Measurements from ENCODE around the gene TRPM2.

Gene TRPM2

GRCh38 chr21:44418108-44418875 is 64.9 kb downstream of the TRPM2 start:
- in situ Hi-C loops (cut with HindIII; ENCODE audit: low pct_unique_long_range_greater_than_20kb, low sequenced_read_pairs): no loop called here
- no peak for TF ChIP-seq JUND (IDR thresholded peaks at IDR 0.05; ENCODE audit: low read depth)
- DNase-seq (ENCODE audit: low read depth in 1 of 2, low spot score in 1 of 2): no peak

GRCh38 chr21:44418876-44419230 is 65.4 kb downstream of the TRPM2 start:
- no peak for DNase-seq (ENCODE audit: low read depth in 1 of 2, low spot score in 1 of 2)
- in situ Hi-C loops (cut with HindIII; ENCODE audit: low pct_unique_long_range_greater_than_20kb, low sequenced_read_pairs): no loop called here
- TF ChIP-seq JUND (IDR thresholded peaks at IDR 0.05; ENCODE audit: low read depth): no peak

GRCh38 chr21:44419679-44420078 is 66.3 kb downstream of the TRPM2 start:
- in situ Hi-C loops (cut with HindIII; ENCODE audit: low pct_unique_long_range_greater_than_20kb, low sequenced_read_pairs): no loop called here
- no peak for TF ChIP-seq JUND (IDR thresholded peaks at IDR 0.05; ENCODE audit: low read depth)
- no peak for DNase-seq (ENCODE audit: low read depth in 1 of 2, low spot score in 1 of 2)

- no peak for TF ChIP-seq JUND (IDR thresholded peaks at IDR 0.05; ENCODE audit: low read depth)
- in situ Hi-C loops (cut with HindIII; ENCODE audit: low pct_unique_long_range_greater_than_20kb, low sequenced_read_pairs): no loop called here
- no peak for DNase-seq (ENCODE audit: low read depth in 1 of 2, low spot score in 1 of 2)
These were observed 67.2 kb downstream of the TRPM2 start for GRCh38 chr21:44420416-44421205.

- in situ Hi-C loops (cut with HindIII; ENCODE audit: low pct_unique_long_range_greater_than_20kb, low sequenced_read_pairs): no loop called here
- DNase-seq (ENCODE audit: low read depth in 1 of 2, low spot score in 1 of 2): no peak
- TF ChIP-seq JUND (IDR thresholded peaks at IDR 0.05; ENCODE audit: low read depth): no peak
These were observed 68.8 kb downstream of the TRPM2 start for GRCh38 chr21:44421901-44422840.

- in situ Hi-C loops (cut with HindIII; ENCODE audit: low pct_unique_long_range_greater_than_20kb, low sequenced_read_pairs): no loop called here
These were observed 69.9 kb downstream of the TRPM2 start for GRCh38 chr21:44423312-44423821.

GRCh38 chr21:44423941-44424607 is 70.7 kb downstream of the TRPM2 start:
- TF ChIP-seq JUND (IDR thresholded peaks at IDR 0.05; ENCODE audit: low read depth): no peak
- DNase-seq (ENCODE audit: low read depth in 1 of 2, low spot score in 1 of 2): no peak
- in situ Hi-C loops (cut with HindIII; ENCODE audit: low pct_unique_long_range_greater_than_20kb, low sequenced_read_pairs): no loop called here

More at GRCh38 chr21:44423312-44423821, 69.9 kb downstream of the TRPM2 start:
- DNase-seq (ENCODE audit: low read depth in 1 of 2, low spot score in 1 of 2): no peak
- TF ChIP-seq JUND (IDR thresholded peaks at IDR 0.05; ENCODE audit: low read depth): no peak

GRCh38 chr21:44424608-44425306 is 71.3 kb downstream of the TRPM2 start:
- in situ Hi-C loops (cut with HindIII; ENCODE audit: low pct_unique_long_range_greater_than_20kb, low sequenced_read_pairs): no loop called here
- no peak for TF ChIP-seq JUND (IDR thresholded peaks at IDR 0.05; ENCODE audit: low read depth)
- no peak for DNase-seq (ENCODE audit: low read depth in 1 of 2, low spot score in 1 of 2)

GRCh38 chr21:44425307-44425894 is 72.0 kb downstream of the TRPM2 start:
- TF ChIP-seq JUND (IDR thresholded peaks at IDR 0.05; ENCODE audit: low read depth): no peak
- in situ Hi-C loops (cut with HindIII; ENCODE audit: low pct_unique_long_range_greater_than_20kb, low sequenced_read_pairs): no loop called here
- peak; percentile 84 to 94 for DNase-seq (ENCODE audit: low read depth in 1 of 2, low spot score in 1 of 2)

- TF ChIP-seq JUND (IDR thresholded peaks at IDR 0.05; ENCODE audit: low read depth): no peak
- in situ Hi-C loops (cut with HindIII; ENCODE audit: low pct_unique_long_range_greater_than_20kb, low sequenced_read_pairs): no loop called here
- no peak for DNase-seq (ENCODE audit: low read depth in 1 of 2, low spot score in 1 of 2)
These were observed 72.7 kb downstream of the TRPM2 start for GRCh38 chr21:44425895-44426662.
